GM21717 (cell line): Measurements from ENCODE around the gene RPL38.

Source experiments
- ATAC-seq: cut with Tn5 transposase; IDR thresholded peaks from one replicate; pipeline ENCODE4 v1.9.1; 2021; ENCODE audit warnings: mild to moderate bottlenecking, moderate library complexity; ENCODE audit not compliant: unreplicated experiment

The RPL38 gene

DNA sequence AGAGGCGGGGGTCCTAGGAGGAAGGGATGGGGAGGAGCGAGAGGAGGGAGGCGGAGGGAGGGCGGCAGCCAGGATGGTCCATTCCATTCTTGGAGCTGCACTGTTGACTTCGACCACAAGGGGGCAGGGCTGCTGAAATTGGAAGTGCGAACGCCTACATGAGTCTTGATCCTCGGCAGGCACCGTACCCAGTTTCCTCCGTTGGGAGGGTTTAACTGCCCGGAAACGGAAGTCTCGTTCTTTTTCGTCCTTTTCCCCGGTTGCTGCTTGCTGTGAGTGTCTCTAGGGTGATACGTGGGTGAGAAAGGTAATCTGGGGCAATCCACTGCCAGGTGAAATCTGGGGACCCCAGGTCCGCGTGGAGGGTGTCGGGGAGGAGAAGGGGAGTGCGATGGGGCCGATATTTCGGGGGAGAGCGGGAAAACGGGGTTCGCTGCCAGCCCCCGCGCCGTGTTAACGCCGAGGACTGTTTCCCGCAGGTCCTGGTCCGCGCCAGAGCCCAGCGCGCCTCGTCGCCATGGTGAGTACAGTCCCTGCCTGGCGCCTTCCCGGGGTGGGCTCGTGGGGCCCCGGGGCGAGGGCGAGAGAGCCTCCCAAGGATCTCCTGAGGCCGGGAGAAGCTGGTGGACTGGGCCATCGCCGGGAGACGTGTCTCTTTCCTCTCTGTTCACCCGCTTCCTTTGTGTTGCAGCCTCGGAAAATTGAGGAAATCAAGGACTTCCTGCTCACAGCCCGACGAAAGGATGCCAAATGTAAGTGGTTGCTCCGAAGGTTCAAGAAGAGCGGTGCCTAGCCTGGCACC is at the start of gene RPL38:
TSS of gene RPL38 (plus strand) at position 240 of the 802 bp plus-strand sequence. CDS start at position 518, 278 bp downstream.
- ATAC-seq: peak; percentile 78

DNA sequence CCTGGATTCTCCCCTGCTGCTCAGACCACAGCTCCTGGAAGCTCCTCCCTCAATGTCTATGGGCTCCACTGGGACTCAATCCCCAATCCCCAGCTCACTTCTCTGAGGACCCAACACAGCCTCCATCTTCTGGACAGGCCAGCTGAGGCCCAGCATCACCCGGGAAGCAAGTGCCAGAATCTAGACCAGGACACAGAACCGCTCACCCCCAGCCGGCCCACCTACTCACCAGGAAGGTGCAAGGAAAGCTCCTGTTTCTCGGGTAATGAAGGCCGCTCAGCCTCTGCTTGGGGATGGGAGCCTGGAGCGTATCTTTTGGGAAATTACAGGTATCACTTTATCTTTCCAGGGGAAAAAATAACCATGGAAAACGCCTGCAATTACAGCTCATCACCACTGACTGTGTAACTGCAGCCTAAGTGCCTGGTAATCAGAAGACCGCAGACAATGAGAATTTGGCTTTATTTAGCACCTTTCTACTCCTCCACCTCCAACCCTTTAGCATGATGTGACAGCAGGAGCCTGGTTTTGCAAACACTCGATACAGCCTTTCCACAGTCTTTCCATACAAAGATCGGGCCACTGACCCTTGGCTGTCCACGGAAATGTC is 49.6 kb upstream of the RPL38 start:
- no peak for ATAC-seq

DNA sequence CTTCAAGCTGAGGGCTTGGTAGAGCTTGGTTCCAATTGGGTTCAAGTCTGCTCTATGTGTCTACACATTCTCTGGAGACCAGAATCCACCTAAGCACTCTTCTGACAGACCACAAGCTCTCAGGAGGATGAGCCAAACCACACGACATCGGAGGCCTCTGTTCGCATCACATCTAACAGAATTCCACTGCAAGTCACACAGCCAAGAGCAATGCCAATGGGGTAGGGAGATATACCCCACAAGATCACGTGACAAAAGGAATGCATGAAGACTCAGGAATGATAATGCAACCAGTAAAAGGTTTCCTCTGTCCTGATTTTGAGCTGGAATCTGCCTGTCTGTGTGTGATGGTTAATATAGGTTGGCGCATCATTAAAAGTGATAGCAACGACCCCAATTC is 46.6 kb upstream of the RPL38 start:
- no peak for ATAC-seq

DNA sequence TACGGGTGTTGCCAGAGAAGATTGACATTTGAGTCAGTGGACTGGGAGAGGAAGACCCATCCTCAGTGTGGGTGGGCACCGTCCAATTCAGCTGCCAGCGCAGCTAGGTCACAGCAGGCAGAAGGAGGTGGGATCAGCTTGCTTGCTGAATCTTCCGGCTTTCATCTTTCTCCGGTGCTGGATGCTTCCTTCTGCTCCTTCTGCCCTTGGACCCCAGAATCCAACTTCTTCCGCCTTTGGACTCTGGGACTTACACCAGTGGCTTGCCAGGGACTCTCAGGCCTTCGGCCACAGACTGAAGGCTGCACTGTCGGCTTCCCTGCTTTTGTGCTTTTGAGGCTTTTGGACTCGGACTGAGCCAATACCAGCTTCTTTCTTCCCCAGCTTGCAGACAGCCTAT is 46.1 kb upstream of the RPL38 start:
- ATAC-seq: no peak

DNA sequence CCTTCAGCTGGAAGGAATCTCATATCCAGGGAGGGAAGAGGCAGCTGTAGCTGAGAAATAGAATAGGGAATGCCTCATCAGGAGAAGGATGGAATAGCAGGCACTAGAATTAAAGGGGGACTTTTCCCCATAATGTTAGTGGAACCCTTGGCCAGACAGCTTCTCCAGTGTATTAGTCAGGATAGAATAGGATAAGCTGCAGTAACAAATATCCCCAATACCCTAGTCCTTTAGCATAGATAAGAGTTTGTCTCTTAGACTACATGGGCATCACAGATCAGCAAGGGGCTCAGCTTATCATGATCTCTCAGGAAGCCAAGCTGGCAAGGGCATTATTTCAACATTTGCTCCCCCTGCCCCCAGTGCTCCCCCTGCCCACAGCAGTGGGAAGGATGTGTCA is 44.7 kb upstream of the RPL38 start:
- ATAC-seq: no peak

DNA sequence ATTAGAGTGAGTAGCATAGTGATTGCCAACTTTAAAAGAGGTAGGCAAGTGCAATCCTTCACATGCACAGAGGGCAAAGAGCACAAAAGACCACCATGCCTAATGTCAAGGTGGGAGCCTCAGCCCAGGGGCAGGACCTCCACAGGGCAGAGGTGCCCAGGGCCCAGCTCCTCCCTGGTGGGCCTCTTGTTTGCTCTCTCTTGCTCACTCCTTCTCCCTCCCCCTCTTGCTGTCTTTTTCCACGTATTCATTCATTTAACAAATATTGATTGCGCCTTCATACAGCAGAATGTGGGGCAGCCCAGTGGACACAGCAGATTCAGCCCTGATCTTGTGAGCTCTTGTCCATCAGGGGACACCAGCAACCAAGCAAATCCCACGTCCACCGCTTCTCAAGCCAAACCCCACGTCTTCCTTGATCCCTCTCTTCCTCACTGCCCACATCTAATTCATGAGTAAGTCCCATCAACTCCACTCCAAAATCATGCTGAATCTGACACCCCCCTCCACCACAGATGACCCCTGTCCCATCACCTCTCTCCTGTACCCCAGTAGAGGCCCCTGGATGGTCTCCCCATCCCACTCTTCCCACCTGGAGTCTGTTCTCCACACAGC is 44.1 kb upstream of the RPL38 start:
- ATAC-seq: no peak

DNA sequence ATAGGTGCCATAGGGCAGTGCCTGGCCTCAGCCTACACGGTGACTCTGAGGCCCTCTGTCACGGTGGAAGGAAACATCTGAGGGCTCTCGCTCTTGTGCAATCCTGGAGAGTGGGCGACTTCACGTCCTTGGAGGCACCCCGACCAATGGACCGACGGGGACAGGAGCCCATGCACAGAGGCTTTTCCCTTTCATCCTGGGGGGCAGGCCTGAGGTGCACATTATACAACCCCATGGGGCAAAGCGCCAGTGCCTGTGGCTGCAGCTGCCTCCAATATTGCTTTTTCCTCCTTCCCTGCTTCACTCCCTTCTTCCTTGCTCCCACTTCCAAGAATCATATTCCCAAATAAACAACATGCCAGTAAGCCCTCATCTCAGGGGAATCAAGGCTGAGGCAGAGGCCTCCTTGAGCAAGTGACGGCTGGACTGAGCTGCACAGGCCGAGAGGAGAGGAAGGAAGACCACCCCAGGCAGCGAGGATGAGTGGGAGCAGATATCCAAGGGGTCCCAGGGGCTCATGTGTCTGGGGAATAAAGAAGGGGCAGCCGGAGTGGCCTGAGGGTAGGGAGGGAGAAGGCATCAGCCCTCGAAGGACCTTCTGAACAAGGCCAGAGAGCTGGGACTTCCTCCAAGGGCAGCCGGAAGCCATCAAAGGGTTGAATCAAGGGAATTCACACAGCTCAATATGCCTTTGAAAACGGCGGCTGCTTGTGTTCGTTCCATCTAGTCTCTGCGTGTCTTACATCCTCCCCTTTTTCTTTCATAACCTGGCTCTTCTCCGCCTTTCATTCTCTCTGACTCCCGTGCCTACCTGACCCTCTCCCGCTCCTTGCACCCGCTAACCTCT is 42.6 kb upstream of the RPL38 start:
- no peak for ATAC-seq

DNA sequence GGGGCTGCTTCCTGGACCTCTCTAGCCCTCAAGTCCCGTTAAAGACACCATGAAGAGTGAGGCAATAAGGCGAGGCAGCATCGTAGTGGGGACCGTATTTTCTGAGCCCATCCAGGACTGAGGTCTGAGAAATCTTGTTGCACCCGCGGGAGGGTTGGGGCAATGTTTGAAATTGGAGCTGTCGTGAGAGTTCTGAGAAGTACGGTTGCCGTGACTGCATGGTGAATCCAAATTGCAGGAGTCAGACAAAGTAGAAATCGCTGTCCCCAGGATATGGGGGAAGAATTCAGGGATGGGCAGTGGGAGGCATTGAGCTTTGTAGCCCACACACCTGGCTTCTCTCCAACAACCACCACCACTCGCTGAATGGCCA is 42.0 kb upstream of the RPL38 start:
- no peak for ATAC-seq

DNA sequence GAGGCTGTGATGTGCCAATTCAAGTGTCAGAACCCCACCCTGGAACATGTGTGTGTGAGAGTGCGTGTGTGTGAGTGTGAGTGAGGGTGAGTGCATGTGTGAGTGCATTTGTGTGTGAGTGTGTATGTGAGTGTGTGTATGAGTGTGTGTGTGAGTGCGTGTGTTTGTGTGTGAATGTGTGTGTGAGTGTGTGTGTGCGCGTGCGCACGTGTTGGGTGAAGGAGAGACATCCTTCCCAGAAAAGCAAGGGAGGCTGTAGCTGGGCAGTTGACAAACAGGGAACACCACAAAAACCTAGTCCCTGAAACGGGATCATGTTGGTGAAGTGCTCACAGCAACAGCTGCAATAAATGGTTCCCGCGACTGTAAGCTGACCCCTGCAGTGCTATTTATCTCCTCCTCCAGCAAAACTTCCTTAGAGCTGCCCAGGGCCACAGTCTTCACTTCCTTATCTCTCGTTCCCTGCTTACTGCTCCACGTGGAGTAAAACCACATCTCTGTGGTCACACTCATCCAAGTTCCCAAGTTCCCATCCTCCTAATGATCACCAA is 40.1 kb upstream of the RPL38 start:
- no peak for ATAC-seq

DNA sequence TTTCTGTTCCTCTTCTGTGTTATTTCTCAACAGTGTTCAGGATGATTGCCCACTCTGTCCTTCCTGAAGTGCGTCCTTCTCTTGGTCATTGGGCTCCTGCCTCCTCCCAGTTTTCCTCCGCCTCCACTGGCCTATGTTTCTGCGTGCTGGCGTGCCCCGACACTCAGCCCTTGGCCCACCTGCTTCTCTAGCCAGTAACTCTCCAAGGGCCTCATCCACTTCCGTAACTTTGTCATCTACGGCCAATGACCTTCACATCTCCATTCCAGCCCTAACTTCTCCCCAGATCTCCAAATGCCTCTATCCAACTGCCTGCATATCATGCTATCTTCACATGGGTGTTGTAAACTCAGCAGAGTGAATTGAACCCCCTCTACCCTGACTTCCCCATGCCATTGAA is 39.6 kb upstream of the RPL38 start:
- ATAC-seq: no peak

DNA sequence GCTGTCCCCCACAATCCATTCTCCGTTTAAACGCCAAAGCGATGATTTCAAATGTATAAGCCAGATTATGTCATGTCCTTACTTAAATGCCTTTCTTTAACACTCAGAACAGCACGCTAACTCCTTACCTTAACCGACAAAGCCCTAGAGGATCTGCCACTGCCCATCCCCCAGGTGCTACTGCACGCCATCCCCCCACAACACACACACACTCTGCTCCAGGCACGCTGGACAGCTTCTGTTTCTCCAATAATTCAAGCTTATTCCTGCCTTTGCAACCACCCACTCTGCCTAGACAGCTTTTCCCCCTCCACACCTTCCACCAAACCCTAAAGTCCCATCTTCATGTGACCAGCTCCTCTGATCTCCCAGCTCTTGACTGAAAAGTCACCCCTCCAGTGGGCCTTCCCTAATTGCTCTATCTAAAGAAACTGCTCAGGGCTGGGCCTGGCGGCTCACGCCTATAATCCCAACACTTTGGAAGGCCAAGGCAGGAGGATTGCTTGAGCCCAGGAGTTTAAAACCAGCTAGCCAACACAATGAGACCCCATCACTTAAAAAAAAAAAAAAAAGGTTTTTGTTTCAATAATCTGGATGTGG is 38.9 kb upstream of the RPL38 start:
- ATAC-seq: no peak

DNA sequence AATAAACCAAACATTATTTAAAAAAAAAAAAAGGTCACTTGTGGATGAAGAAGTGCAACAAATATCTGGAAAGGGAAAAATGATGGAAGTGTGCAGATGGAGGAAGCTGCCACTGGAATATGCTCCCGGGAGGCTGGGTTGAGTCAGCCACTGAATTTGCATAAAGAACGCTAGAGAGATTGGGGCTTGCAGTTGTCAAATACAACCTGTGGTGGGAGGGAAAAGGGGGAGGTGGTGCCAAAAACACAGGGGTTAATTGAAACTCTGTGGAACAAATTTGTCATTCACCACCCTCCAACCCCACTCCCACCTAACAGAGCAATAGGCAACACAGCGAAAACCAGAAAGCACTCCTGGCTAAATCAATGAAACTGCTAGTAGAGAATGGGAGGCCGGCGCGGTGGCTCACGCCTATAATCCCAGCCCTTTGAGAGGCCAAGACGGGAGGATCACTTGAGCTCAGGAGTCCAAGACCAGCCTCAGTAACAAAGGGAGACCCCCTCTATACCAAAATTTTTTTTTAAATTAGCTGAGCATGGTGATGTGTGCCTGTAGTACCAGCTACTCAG is 37.6 kb upstream of the RPL38 start:
- ATAC-seq: no peak

DNA sequence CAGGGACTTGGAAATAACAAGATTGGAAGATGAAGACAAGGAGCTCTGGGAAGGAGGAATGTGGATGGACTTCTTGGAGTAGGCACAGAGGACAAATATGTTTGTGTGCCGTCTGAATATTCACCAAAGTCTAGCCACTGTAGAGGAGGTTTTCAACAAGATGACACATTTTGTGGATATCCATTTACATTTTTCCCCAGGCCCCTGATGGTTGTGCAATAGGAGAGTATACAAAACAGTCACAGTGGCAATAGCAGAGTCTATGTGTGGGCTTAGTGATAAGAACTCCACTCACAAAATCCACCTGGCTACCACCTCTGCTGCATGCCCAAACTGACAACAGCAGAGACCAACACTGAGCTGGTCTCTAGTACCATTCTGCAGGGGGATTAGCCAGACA is 32.6 kb upstream of the RPL38 start:
- ATAC-seq: no peak

DNA sequence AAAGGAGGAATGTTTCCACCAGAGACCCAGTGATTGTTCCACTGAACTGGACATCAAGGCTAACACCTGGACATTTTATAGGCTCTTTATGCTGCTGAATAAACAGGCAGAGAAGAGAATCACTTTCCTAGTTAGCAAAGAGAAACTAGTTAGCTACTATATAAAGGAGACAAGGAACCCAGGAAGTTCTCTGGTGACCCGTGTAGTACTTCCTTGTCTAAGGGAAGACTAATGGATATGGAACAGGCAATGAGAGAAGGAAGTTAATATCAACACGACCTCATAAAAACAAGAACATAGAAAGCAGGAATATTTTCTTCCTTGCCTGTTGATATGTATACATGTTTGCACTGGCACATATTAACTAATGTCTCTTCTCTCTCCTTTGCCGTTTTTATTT is 30.8 kb upstream of the RPL38 start:
- no peak for ATAC-seq

DNA sequence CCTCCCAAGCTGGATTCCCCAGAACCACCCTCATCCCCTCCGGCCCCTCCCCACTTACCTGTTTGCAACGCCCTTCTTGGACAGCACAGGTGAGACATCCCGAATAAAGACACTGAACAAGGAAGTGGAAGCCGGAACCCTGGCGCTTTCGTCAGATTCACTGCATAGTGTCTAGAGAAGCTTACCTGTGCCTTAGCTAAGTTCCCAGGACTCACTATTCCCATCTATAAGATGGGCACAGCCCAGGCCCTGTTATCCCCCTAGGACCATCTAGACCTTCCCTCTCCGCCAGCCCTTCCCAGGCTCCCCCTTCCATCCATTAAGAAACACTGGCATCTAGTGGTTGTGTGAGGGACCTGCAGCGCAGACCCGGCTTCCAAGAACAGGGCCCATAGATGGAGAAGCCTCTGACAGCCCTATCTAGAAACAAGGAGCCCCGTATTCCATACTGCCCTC is 26.9 kb upstream of the RPL38 start:
- no peak for ATAC-seq

DNA sequence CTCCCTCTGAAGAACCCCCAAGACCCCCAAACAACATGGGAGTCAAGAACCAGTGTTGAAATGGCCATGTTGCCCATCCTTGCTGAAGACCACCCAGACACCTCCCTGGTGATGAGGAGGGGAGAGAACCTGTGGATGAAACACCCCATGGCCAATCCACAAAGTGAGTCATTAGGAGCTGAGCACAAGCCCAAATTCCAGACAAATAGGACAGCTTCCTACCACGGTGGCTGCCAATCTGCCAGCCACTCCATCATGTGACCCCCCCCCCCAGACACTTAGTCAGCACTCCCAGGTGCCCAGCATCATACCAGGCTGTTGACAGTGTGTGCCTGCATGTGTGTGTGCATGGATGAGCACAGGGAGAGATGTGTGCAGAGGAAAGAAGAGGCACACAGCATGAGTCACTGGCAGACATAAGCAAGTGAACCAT is 26.4 kb upstream of the RPL38 start:
- no peak for ATAC-seq

DNA sequence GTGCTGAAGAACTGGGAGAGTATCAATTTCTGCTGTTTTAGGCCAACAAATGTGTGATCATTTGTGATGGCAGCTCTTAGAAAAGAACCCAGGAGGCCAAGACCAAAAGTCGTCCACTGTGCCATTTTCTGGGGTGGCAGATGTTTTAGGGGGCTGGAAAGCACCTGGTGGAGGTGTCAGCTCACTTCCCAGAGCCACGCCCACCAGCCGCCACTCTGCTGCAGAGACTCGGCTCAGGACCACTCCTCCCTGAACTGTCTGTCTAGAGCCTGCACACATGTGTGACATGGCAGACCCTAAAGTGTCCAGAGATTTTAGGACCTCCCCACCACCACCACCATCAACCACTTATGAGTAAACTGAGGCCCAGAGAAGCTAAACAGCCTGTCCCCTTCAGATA is 23.9 kb upstream of the RPL38 start:
- no peak for ATAC-seq

DNA sequence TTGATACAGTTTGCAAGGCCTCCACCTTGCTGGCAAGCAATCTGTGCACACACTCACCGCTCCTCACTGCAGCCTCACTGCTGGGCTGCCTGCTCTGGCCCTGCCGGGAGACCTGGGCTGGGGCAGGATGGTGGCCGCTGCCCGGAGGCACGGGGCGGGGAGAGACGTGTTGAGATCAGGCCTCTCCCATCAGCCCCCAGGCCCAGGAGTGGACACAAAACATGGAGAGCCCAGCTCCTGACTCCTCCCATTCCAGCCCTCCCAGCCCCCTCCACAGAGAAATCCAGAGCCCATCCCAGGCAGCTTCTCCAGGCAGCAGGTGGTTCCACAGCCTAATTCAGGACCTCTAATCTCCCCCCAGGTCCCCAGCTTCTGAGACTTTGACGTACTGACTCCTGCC is 23.1 kb upstream of the RPL38 start:
- ATAC-seq: no peak

DNA sequence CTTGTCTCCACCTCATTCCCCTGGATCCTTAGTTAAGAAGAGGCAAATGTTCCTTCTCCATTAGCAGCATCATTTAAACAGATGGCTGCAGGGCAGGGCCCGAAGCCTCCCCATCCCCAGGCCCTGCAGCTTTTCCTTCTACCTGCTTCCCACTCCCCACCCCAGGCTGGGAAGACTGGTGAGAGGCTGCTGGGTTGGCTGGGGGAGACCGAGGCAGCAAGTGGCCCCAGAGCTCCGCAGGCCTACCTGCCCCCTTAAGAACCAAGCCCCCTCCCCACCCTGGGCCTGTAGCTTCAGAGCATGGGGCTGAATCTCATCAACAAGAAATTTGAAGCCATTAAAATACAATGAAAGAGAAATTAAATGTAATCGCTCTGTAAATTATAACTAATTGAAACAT is 22.1 kb upstream of the RPL38 start:
- no peak for ATAC-seq

DNA sequence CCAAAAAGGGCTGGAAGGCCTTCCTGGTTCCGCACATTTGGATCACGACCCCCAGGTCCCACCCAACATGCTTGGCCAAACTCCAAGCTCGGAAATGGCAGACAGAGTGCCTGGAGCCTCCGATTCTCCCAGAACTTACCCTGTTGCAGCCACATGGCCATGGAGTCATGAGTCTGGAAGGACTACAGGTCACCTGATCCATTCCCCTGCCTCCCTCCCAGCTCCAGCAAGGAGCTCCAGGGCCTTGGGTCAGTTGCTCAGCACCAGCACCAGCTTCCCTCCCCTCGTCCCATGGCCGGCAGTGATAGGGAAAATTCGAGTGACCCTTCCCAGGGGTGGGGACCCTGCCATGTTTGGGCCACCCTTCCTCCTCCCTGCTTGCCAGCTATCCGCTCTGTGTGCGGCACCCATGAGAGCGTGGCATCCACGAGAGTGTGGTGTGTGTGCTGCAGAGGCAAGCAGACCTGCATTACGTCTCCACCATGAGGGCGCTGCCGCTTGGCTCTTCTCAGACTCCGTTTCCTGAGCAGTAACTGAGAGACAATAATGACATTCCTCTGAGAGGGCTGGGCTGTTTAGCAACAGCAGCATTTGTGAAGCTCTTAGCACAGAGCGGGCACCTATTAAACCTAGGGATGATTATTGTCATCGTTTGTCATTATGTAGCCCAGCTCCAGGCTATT is 21.3 kb upstream of the RPL38 start:
- no peak for ATAC-seq
